Measurements from ENCODE around the gene KREMEN2.
A peak's percentile ranks its signal among the peaks of the same experiment; 100 is the strongest.
"Not testable (repeated sequence)": the region's sequence is repeated elsewhere in the genome, so short reads cannot be mapped to it uniquely, and the experiment has no call there.

KREMEN2 gene

DNA sequence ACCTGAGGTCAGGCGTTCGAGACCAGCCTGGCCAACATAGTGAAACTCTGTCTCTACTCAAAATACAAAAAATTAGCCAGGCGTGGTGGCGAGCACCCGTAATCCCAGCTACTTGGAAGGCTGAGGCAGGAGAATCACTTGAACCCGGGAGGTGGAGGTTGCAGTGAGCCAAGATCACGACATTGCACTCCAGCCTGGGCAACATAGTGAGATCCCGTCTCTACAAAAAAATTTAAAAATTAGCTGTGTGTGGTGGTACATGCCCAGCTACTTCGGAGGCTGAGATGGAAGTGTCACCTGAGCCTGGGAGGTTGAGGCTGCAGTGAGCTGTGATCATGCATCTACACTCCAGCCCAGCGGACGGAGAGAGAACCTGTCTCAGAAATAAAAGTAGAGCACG, 20.4 kb upstream of the KREMEN2 start:
- DNase-seq: not testable (repeated sequence)

DNA sequence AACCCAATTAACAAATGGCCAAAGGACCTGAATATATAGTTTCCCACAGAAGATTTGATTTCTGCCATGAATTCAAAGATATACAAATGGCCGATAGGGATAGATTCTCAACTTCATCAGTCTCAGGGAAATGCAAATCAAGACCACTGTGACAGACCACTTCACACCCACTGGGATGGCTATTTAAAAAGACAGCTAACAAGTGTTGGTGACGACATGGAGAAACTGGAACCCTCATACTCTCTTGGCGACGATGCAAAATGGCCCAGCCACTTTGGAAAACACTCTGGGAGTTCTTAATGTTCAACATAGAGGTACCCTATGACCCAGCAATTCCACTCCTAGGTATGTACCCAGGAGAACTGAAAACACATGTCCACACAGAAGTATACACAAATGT, 17.4 kb upstream of the KREMEN2 start:
- DNase-seq: no peak

DNA sequence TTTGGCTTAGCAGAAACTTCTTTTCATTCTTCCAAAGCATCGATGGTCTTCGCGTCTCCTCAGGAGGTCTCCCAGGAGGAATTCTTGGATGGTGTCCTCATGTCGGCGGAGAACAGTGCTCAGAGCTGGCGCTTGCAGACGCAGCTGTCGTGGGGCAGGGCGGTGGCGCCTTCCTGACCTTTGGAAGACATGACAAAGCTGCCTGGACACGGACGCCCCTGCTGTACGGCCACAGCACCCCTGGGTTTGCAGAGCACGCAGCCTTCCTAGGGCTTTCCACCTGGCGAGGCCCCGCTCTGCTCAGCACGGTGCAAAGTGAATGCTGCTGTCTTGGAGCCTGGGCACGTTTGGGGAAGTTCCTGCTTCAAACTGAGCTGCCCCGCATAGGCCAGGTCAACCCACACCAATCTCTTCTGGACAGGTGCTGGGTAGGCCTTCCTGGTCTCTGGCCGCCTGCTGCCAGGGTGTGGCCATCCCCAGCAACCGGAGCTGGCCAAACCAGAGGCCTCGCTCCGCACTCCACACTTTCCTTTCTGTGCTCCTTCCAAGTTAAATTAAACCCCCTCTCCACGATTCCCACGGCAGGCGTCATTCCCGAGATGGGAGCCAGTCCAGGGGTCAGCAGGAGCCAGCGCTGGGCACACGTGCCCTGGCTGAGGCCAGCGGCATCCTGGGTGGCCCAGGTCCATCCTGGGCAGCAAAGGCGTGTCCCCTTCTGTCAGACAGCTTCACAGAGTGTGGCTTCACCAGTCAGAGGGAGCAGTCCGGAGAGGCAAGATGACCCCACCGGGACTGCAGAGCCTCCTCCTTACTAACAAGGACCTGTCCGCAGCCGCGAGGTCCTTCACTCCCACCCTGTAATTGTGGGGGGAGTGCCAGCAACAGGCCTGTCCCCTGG, 15.0 kb upstream of the KREMEN2 start:
- no peak for DNase-seq

DNA sequence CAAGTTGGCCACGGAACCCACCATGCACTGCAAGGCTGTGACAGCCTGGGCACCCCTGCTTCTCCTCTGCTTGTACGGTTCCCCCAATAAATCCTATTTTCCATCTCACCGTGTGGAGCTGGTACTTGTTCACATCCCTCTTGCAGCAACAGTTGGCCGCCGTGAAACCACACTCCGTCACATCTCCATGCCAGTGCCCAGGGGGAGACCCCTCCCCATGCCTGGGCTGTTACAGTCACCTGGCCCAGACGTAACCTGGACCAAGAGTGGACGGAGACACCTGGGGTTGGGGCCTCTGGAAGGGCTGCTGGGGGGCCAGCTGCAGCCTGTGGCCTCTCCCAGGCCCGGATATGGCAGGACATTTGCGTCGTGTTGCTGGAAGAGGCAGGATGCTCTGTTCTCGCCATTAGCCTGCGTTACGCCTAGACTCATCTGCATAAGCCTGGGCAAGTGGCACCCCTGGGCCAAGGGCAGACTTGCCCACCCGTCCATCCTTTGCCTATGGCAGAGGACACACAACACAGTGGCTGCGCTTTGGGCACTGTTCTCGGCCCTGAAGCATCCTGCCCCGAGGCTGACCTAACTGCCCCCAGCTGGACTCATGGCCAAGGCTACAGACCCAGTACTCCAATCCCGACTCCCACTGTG, 14.2 kb upstream of the KREMEN2 start:
- DNase-seq: no peak

DNA sequence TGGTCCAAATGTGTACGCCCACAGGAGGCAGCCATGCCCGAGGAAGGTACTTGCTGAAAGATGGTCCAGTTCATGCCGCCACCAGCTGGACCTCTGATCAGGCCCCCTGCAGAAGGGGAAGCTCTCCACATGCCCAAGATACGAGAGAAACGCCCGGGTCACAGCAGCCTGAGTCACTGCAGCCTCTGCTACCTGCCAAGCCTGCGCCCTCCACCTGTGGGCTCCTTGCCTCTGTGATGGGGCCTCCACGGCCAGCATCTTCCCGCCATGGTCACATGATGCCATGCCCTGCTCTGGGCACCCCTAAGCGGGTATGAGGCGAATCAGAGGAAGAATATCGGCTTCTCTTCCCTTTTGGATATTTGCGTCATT, 13.7 kb upstream of the KREMEN2 start:
- DNase-seq: no peak

DNA sequence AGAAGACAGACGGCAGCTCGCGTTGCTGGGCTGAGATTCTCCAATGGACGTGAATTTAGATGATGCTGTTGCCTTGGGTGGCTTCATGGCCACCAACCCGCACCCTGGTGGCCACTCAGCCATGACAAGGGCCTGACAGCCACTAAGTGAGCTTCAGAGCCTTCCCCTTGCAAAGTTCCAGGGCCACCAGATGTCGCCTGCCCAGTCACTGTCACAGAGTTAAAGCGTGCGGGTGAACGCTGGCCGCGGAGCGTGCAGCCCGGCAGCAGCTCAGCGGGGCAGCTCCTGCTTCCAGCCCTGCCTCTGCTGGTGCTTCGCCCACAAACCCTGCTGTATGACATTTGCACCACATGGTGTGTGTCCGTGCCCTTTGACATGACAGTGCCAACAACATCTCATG, 13.3 kb upstream of the KREMEN2 start:
- no peak for DNase-seq

DNA sequence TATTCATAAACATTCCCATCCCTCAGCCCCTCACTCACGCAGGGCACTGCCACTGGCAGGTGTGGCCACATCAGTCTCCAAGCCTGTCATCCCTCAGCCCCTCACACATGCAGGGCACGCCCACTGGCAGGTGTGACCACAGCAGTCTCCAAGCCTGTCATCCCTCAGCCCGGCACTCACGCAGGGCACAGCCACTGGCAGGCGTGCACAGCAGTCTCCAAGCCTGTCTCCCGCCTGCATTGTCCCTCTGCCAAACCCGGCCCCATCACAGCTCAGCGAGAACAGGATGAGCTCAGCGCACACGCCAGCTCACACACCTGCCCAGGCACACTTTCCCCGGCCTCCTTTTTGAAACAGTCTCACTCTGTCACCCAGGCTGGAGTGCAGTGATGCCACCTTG, 11.4 kb upstream of the KREMEN2 start:
- no peak for DNase-seq

DNA sequence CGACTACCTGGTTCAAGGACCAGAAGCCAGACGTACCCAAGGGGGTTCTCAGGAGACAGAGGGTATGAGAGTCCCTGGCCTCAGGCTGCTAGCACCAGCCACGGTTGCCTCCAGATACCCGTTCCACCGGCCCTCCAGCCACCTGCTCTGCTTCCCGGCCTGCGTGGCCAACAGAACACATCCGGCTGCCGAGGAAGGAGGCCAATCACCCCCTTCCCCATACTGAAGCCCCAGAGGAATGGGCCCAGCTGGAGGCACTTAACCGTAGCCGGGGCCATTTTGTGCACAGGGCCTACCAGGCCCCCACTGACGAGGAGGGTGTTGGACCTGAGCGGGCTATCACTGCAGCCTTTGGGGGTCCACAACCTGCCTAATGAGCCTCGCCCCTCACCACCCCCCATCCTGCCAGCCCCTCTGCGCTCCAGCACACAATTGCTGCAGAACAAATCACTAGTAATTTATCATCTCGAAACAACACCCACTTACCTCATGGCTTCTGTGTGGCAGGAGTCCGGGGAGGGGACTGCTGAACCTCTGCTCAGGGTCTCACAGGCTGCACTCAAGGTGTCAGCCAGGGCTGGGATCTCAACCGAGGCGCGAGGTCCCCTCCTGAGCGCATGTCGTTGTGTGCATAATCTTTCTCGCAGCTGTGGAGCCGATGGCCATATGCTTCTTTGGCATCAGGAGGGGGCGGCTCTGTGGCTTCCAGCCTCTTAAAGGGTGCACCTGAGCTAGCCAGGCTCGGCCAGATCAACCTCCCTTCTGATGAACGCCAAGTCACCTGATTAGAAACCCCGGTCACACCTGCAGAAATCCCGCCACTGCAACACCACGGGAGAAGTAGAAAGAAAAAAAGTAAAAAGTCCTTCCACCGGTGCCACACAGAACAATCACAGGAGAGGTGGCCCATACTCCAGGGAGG, 10.1 kb upstream of the KREMEN2 start:
- DNase-seq: no peak

DNA sequence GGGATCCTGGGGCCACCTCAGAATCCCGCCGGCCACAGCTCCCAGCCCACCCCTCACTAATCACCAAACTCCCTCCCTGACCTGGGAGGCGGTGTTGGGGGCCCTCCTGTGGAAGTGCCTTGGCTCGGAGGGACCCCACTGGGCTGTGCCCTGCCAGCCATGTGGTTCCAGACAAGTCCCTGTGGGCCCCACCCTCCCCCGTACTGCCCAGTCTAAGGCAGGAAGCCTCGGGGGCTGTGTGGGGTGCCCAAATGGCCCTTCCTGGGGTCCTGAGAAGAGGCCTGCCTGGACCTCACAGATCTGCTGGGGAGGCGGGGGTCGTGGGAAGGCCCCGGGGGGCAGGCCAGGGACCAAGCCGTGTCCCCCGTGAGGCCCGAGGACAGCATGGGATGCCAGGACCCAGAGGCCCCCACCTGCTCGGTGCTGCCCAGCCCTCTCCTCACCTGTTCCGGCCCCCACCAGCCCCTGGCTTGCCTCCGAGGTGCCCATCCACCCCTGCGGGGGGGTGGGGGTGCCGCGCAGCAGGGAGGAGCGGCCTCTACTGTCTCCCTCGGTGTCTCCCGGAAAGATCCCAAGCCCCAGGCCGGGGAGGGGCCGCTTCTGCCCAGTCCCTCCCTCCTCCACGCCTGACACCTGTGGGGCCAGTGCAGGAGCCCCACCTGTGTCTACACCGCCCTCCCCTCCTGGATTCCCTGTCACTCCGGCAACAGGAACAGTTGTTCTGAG, 9.3 kb upstream of the KREMEN2 start:
- DNase-seq: no peak

DNA sequence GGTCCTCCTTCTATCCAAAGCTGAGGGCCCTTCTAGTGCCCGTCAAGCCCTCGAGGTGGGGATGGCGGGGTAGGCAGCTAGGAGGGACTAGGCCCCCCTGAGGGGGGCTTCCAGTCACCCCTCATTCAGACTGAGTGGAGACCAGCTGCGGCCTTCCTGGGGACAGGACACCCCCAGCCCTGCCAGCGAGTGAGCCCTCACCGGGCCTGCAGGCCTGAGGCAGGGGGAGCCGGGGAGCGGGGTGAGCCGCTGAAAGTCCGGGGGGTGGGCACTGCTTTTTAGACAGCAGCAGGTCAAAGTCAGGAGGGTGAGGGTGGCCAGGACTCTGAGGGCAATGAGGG, 8.7 kb upstream of the KREMEN2 start:
- no peak for DNase-seq

DNA sequence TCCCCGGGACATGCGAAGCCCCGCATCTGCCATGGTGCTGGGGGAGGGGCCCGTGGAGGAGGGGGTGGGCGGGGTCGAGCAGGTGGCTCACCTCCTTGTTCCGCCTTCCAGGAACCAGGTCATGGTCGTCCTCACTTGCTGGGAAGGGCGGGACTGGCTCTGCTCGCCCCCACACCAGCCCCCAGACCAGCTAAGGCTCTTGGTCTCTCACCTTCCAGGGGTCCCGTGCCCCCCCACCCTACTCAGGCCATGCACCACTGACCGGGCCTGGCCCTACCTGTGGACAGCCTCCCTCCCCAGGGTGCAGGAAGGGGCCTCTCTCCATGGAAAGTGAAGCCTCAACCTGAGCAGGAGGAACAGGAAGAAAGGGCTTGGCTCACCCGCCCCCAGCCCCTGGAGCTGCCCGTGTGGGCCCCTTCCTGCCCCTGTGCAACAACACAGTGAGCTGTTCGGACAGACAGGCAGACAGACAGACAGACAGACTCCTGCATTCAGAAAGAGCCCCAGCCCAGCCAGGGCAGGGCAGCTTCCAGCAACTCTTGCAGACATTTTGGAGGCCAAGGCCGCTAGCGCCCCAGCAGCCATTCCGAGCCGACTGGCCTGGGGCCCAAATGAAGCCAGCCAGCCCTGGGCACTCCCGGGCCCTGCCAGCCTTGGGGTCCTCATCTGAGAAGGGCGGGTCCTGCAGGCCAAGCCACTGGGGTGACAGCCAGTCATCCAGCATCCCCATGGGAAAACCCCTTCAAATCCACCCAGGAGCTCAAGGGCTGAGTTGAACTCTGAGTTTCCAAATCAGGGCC, 8.1 kb upstream of the KREMEN2 start:
- no peak for DNase-seq

DNA sequence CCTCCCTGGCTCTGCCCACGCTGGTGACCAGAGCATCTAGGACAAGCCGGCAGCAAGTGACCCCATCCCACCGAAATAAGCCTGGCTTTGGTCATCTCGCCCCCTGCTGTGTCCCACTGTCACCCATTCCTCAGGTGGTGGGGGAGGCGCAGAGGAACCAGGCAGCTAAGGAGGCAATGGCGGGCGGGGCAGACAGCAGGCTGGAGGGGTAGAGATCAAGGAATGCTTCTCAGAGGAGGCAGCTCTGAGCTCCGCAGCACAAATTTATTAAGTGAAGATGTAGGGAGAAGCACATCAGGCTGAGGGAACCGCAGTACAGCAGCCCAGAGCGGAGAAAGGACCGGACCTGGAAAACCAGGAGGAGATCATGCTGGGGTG, 7.5 kb upstream of the KREMEN2 start:
- no peak for DNase-seq

DNA sequence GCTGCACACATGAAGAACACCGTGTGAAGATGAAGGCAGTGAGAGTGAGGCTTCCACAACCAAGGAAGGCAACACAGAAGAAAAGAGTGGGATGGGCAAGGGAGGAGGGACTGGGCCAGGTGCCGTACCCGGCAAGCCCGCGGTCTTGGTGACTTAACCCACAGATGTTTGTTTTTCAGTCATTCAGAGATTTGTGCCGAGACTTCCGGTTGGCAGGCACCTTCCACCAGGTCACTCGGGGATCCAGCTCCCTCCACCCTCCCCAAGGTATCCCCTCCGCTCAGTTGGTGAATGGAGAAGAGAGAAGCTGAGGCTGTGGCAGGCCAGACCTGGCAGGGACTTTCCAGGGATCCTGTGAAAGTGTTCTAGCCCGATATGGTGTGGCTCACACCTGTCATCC, 4.9 kb upstream of the KREMEN2 start:
- DNase-seq: no peak

DNA sequence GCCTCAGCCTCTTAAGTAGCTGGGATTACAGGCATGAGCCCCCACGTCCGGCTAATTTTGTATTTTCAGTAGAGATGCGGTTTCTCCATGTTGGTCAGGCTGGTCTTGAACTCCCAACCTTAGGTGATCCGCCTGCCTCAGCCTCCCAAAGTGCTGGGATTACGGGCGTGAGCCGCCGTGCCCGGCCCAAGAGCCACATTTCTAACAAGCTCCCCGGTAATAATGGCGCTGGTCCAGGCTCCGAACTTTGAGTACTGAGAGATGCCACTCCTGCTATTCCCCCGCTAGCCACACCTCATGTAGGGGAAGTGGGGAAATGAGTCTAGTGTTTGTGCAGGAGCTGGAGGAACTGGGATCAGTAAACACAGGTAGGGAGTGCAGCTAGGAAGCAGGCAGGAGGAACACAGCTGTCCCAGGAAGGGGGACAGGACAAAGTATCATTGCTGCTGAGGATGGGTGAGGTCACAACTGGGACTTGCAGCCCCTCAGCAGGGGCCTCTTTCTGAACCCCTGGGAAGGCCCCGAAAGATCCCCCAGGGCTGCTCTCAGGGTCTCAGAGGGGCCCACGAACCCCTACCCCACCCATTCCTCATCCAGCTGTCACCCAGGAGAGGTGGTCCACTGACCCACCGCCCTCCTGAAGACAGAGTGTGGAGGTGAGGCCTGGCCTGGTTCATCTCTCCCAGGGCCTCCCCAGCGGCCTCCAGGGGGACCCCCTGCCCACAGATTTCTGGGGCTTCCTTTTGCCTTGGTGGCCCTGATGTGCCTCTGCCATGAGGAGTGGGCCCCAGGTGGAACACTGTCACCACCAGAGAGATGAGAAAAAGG, 3.7 kb upstream of the KREMEN2 start:
- no peak for DNase-seq

DNA sequence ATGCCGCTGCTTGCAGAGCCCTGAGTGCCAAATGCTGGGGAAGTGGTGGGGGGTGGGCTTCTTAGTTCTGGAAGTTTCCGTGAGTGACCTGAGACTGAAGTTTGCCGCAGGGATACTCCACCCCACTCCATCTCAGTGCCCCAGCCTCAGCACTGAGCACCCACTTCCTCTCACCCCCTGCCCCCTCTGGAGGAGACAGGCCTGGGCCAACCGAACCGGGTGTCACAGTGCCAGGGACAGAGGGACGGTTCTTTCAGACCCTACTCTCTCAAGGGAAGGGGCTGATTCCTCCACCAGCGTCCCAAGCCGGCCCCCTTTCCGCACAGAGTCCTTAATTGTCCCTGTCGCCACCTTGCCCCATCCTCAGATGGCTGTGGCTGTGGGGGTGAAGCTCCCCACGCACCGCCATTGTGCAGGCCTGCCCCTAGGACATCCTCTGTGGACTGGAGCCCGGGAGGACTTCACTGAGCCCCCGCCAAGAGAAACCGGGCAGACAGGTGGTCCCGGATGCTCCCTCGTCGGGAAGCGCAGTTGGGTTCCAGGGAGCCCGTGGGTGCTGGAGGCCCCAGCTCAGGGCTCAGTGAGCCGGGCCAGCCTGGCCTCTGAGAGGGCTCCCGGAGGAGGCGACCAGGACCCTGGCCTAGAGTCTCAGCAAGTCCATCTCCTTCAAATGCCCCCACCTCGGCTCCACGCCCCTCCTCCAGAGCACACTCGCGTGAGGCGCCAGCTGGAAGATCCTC, 1.6 kb upstream of the KREMEN2 start:
- DNase-seq: no peak

DNA sequence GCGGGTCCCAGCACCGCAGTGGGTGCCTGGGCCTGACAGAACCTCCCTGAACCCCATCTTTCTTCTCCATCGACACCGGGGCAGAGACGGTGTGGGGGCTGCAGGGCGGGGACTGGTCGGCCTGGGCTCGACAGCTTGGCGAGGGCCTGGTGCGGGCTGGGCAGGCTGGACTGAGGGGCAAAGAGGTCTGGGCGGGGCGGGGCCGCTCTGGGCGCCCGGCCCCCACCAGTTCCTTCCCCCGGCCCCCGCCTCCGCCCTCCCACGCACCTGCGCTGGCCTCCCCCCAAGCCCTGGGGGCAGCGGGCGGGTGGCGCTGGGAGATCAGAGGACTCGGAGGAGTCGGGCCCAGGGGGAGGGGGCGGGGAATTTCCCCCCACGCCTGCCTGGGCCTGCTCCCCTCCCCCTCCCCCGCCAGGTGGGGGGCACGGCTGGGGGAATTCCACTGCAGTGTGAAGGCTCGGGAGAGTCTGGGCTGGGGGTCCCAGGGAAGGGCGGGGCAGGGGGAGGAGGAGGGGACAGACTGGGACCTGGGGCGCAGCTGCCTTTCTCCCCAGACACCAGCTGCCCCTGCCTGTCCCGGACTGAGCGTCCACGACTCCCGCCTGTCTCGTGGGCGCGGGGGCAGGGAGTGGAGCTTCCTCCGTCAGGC, 877 bp upstream of the KREMEN2 start:
- DNase-seq: peak; percentile 17

DNA sequence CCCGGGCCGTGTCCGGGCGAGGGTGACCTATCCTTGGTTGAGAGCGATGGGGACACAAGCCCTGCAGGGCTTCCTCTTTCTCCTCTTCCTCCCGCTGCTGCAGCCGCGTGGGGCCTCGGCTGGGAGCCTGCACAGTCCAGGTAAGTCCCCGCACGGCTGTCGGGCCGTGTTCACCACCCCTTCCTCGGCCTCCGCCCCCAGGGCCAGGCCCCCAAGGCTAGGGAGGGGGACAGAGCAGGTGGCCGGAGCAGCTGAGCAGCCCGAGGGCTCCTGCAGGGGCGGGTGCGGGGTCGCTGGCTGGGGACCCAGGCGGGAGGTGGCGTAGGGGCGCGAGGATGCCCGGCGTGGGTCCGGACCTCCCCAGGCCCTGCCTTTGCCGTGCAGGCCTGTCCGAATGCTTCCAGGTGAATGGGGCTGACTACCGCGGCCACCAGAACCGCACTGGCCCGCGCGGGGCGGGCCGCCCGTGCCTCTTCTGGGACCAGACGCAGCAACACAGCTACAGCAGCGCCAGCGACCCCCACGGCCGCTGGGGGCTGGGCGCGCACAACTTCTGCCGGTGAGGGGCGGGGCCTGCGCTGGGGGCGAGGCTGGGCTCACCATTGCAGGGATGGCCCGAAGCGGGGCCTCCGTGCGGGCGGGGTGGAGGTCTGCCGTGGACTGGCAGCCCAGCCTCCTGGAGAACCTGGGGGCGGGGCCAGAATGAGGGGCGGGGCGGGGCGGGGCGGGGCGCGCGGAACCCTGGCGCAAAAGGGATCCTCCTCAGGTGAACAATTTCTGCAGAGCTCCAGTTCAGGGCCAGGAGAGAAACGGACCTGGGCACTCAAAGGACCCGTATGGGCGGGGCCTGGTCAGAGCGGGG, 631 bp downstream of the KREMEN2 start:
- DNase-seq: peak; percentile 78

DNA sequence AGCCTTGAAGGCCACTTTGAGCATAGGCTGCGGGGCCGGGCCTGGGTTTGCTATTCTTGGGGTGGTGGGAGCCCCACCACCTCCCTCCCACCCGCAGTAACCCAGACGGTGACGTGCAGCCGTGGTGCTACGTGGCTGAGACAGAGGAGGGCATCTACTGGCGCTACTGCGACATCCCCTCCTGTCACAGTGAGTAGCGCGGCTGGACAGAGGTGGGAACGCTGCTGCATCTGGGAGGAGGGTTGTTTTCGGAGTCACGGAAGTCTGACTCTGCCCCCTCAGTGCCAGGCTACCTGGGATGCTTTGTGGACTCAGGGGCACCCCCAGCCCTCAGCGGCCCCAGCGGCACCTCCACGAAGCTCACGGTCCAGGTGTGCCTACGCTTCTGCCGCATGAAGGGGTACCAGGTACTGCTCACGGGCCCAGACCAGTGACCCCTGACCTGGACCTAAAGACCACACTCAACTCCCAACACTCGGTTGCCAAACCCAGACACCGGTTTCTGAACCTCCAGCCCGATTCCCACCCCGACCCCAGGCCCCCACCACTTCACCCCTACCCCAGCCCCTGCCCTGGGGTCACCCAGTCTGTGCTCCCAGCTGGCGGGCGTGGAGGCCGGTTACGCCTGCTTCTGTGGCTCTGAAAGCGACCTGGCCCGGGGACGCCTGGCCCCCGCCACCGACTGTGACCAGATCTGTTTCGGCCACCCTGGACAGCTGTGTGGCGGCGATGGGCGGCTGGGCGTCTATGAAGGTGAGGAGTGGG, 2.1 kb downstream of the KREMEN2 start:
- no peak for DNase-seq

Data from NCI-H226 (cell line).